Transverse colon (tissue), 4 donors: ENCODE data around the gene IFT122. TPM values are rescaled to one million over a fixed set of nuclear protein-coding genes. Genes with fewer than 3 reads are reported as not detected.
A peak's percentile ranks its signal among the peaks of the same experiment; 100 is the strongest.
"Not testable (repeated sequence)": the region's sequence is repeated elsewhere in the genome, so short reads cannot be mapped to it uniquely, and the experiment has no call there.

Experiments used
- DNase-seq: peaks from one replicate; pipeline ENCODE4 v3.0.0-alpha.2; 2019
- H3K27ac ChIP-seq, 4 donors: fragments of 200-600 bp; sonication (generic); 2 replicates each; pipeline ENCODE4 v1.5.1; 2016 to 2018; ENCODE audit warnings: inconsistent platforms in 4 of 4
- H3K27me3 ChIP-seq: fragments of 200-600 bp; sonication (generic); 2 replicates; pipeline ENCODE4 v1.5.1; 2017; ENCODE audit warnings: inconsistent platforms
- H3K36me3 ChIP-seq, 4 donors: fragments of 200-600 bp; sonication (generic); 2 replicates each; pipeline ENCODE4 v1.5.1; 2017 to 2019; ENCODE audit warnings: inconsistent platforms in 4 of 4
- H3K4me1 ChIP-seq, 4 donors: fragments of 200-600 bp; sonication (generic); 2 replicates each; pipeline ENCODE4 v1.5.1; 2017 to 2020; ENCODE audit warnings: inconsistent platforms in 4 of 4
- H3K4me3 ChIP-seq, 4 donors: fragments of 200-600 bp; sonication (generic); 1 replicate in 1 of 4; 2 replicates in 3 of 4; pipeline versions ENCODE4 v1.5.1 to v1.6.1; 2017 to 2019; ENCODE audit warnings: inconsistent platforms in 4 of 4
- H3K9me3 ChIP-seq, 2 donors: fragments of 200-600 bp; sonication (generic); 2 replicates each; pipeline ENCODE4 v1.5.1; 2017 to 2019; ENCODE audit warnings: inconsistent platforms in 2 of 2
- EP300 ChIP-seq: sonication (generic); formaldehyde crosslinking; IDR thresholded peaks from one replicate; pipeline ENCODE4 v1.6.1; 2017; ENCODE audit warnings: antibody characterized with exemption, low read depth
- POLR2A ChIP-seq: fragments of 450-650 bp; IDR thresholded peaks from one replicate; pipeline ENCODE4 v1.6.1; 2016; ENCODE audit warnings: antibody characterized with exemption, mild to moderate bottlenecking, moderate library complexity
- POLR2AphosphoS5 ChIP-seq, 3 donors: sonication (generic); formaldehyde crosslinking; IDR thresholded peaks; one replicate each; pipeline ENCODE4 v1.6.1; 2016; ENCODE audit warnings: antibody characterized with exemption in 3 of 3
- WGBS, 2 donors: methylation state at CpG; one replicate each; pipeline ENCODE4 v1.1.5; 2018; ENCODE audit warnings: low coverage in 1 of 2; 5-methylcytosine and 5-hydroxymethylcytosine counted together
- in situ Hi-C, 4 donors: fragments of 200-750 bp; cut with MboI; loops; one replicate each; pipeline versions ENCODE4 v1.15.0 to v1.15.1; 2017; ENCODE audit warnings: low sequenced_read_pairs in 3 of 4, low pct_ligation_motif_present in 1 of 4, low pct_unique_long_range_greater_than_20kb in 1 of 4
- intact Hi-C: fragments of 100-400 bp; cut with DNase I; formaldehyde crosslinking; loops from one replicate; pipeline ENCODE4 v1.15.1; 2023; ENCODE audit warnings: low total_unique reads
- total RNA-seq, 4 donors: library from RNA; depleted of rRNA; stranded (reverse); fragments of >200 nt; gene quantifications; one replicate each; pipeline ENCODE4 v1.1.0, GENCODE V29; 2016
- TF ChIP-seq, protein P1 (sequence below), 5 experiments: fragments of 200-600 bp in 3 of 5; fragments of 450-650 bp in 2 of 5; sonication (generic) in 3 of 5; IDR thresholded peaks; 1 replicate in 2 of 5; 2 replicates in 3 of 5; pipeline ENCODE4 v1.5.1; 2016 to 2017; ENCODE audit warnings: antibody characterized with exemption in 5 of 5, inconsistent platforms in 3 of 5, mild to moderate bottlenecking in 2 of 5, moderate library complexity in 1 of 5

IFT122 gene
- total RNA-seq, 4 donors from 2014 or later, result 15.0 to 77.6 (median 16.7) TPM

GRCh38 chr3:129475863-129476262, 35.8 kb downstream of the IFT122 start:
- Histone ChIP-seq H3K27ac (no peak overlapping the region), H3K4me3 (no peak overlapping the region), H3K36me3 (peaks cover 0 to 12% (median 0%) of the 10 kb centered on the region in 4 donors), H3K4me1 (peaks cover 0 to 3% (median 0%) of the 10 kb centered on the region in 4 donors), H3K27me3 (no peaks in the 10 kb centered on the region), H3K9me3 (no peaks in the 10 kb centered on the region)
- DNase-seq, result no peak
- no peak for TF ChIP-seq EP300
- TF ChIP-seq POLR2A, result no peak
- TF ChIP-seq, protein P1, sequence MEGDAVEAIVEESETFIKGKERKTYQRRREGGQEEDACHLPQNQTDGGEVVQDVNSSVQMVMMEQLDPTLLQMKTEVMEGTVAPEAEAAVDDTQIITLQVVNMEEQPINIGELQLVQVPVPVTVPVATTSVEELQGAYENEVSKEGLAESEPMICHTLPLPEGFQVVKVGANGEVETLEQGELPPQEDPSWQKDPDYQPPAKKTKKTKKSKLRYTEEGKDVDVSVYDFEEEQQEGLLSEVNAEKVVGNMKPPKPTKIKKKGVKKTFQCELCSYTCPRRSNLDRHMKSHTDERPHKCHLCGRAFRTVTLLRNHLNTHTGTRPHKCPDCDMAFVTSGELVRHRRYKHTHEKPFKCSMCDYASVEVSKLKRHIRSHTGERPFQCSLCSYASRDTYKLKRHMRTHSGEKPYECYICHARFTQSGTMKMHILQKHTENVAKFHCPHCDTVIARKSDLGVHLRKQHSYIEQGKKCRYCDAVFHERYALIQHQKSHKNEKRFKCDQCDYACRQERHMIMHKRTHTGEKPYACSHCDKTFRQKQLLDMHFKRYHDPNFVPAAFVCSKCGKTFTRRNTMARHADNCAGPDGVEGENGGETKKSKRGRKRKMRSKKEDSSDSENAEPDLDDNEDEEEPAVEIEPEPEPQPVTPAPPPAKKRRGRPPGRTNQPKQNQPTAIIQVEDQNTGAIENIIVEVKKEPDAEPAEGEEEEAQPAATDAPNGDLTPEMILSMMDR (IDR thresholded peaks at IDR 0.05), result no peak
- TF ChIP-seq POLR2AphosphoS5 (IDR thresholded peaks at IDR 0.05), result no peak
- intact Hi-C loops (no loop called here), in situ Hi-C loops (loop anchor here (25.0 kb wide), 3 partner anchors 161 to 461 kb away; no protein-coding TSS in a partner anchor)
- 94 to 97% methylated on average over 2 to 3 of the region's 3 CpGs for WGBS, 2 donors

- TF ChIP-seq POLR2A (no peak), POLR2AphosphoS5 (IDR thresholded peaks at IDR 0.05) (no peak), EP300 (no peak)
- TF ChIP-seq, protein P1 (IDR thresholded peaks at IDR 0.05), result no peak
- Histone ChIP-seq H3K27ac (no peak overlapping the region), H3K9me3 (no peaks in the 10 kb centered on the region), H3K4me3 (no peak overlapping the region), H3K27me3 (no peaks in the 10 kb centered on the region), H3K36me3 (peaks cover 0 to 12% (median 0%) of the 10 kb centered on the region in 4 donors), H3K4me1 (peaks cover 0 to 5% (median 0%) of the 10 kb centered on the region in 4 donors)
- in situ Hi-C loops, result loop anchor here (25.0 kb wide), 3 partner anchors 161 to 461 kb away; no protein-coding TSS in a partner anchor
- intact Hi-C loops, result no loop called here
- no peak for DNase-seq
- WGBS, 2 donors, result 88 to 97% methylated on average over 3 to 6 of the region's 6 CpGs
These were observed 36.6 kb downstream of the IFT122 start for GRCh38 chr3:129476586-129476985.

GRCh38 chr3:129481225-129481765, 41.3 kb downstream of the IFT122 start:
- H3K4me1 ChIP-seq, intact Hi-C loops, H3K4me3 ChIP-seq, DNase-seq, H3K27me3 ChIP-seq, H3K9me3 ChIP-seq: not testable (repeated sequence)
- in situ Hi-C loops, result loop anchor here (25.0 kb wide), 3 partner anchors 156 to 456 kb away; no protein-coding TSS in a partner anchor
- 44% methylated on average over 6 of the region's 11 CpGs; no CpG with 5 or more reads in 1 of the 2 donors for WGBS, 2 donors
- Histone ChIP-seq H3K27ac (peak overlapping the region in 1 of 4 donors; percentile 41), H3K36me3 (peaks cover 0 to 12% (median 0%) of the 10 kb centered on the region in 4 donors)

DNA sequence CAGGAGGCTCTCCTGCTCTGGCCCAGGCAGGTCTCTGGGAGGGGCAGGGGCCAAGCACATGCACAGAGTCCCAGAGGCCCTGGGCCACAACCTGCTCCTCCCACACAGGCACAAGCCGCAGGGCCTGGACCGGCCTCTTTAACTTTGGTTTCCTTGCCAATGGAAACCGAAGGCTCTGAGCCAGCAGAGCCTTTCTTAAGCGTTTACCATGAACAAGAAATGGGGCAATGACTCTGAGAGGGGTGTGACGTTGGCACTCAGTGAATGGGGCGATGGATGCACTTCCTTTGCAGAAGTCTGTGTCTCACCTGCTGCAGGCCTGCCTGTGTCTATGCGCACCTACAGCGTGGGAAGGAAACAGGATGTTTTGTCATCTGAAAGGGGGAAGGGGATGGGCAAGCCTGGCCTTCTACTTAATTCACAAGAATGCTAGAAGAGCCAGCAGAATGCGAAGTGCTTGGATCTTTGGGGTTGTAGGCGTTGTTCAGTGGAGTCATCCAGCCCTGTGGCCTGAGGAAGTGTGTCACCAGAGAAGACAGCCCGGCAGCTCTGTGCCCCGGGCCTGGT, 41.8 kb downstream of the IFT122 start:
- peaks cover 0 to 12% (median 0%) of the 10 kb centered on the region in 4 donors for H3K36me3 ChIP-seq
- DNase-seq, result no peak
- in situ Hi-C loops, result loop anchor here (25.0 kb wide), 3 partner anchors 155 to 455 kb away; no protein-coding TSS in a partner anchor

More for the DNA sequence above, 41.8 kb downstream of the IFT122 start:
- no peak overlapping the region for H3K4me3 ChIP-seq
- TF ChIP-seq POLR2AphosphoS5 (IDR thresholded peaks at IDR 0.05) (no peak), EP300 (no peak), POLR2A (no peak)
- TF ChIP-seq, protein P1 (IDR thresholded peaks at IDR 0.05), result no peak
- 84% methylated on average over 12 of the region's 12 CpGs; no CpG with 5 or more reads in 1 of the 2 donors for WGBS, 2 donors
- H3K4me1 ChIP-seq, result peaks cover 0 to 12% (median 0%) of the 10 kb centered on the region in 4 donors
- H3K27ac ChIP-seq, result peak overlapping the region in 1 of 4 donors; percentile 41
- H3K9me3 ChIP-seq, result no peaks in the 10 kb centered on the region
- intact Hi-C loops, result no loop called here
- H3K27me3 ChIP-seq, result no peaks in the 10 kb centered on the region
